GM21360 (cell line): Measurements from ENCODE around the gene PTPRE.

Source experiments
- ATAC-seq: cut with Tn5 transposase; IDR thresholded peaks from one replicate; pipeline ENCODE4 v1.9.1; 2021; ENCODE audit warnings: mild to moderate bottlenecking, moderate library complexity; ENCODE audit not compliant: unreplicated experiment

Gene PTPRE

GRCh38 chr10:128018691-128019090 is 111.8 kb downstream of the PTPRE start:
- no peak for ATAC-seq

GRCh38 chr10:128022261-128023196 is 115.6 kb downstream of the PTPRE start:
- no peak for ATAC-seq

GRCh38 chr10:128024426-128024825 is 117.5 kb downstream of the PTPRE start:
- ATAC-seq = no peak

- ATAC-seq = no peak
Observed at GRCh38 chr10:128025437-128025836, 118.5 kb downstream of the PTPRE start.

- no peak for ATAC-seq
Observed at GRCh38 chr10:128025951-128026350, 119.0 kb downstream of the PTPRE start.

- ATAC-seq = no peak
Observed at GRCh38 chr10:128026615-128027300, 119.9 kb downstream of the PTPRE start.

GRCh38 chr10:128027306-128027705 is 120.4 kb downstream of the PTPRE start:
- no peak for ATAC-seq

- no peak for ATAC-seq
Observed at GRCh38 chr10:128027822-128028507, 121.1 kb downstream of the PTPRE start.

- ATAC-seq = no peak
Observed at GRCh38 chr10:128028508-128029289, 121.8 kb downstream of the PTPRE start.

- ATAC-seq = no peak
Observed at GRCh38 chr10:128029290-128029651, 122.4 kb downstream of the PTPRE start.

- no peak for ATAC-seq
Observed at GRCh38 chr10:128029731-128030369, 122.9 kb downstream of the PTPRE start.

- ATAC-seq = no peak
Observed at GRCh38 chr10:128030498-128031072, 123.7 kb downstream of the PTPRE start.

GRCh38 chr10:128031216-128031615 is 124.3 kb downstream of the PTPRE start:
- ATAC-seq = no peak

- ATAC-seq = no peak
Observed at GRCh38 chr10:128032466-128032865, 125.6 kb downstream of the PTPRE start.

GRCh38 chr10:128035557-128035973 is 128.7 kb downstream of the PTPRE start:
- ATAC-seq = peak; percentile 68

- no peak for ATAC-seq
Observed at GRCh38 chr10:128036011-128036615, 129.2 kb downstream of the PTPRE start.

- no peak for ATAC-seq
Observed at GRCh38 chr10:128036746-128037543, 130.0 kb downstream of the PTPRE start.

- ATAC-seq = no peak
Observed at GRCh38 chr10:128040096-128040495, 133.2 kb downstream of the PTPRE start.

- ATAC-seq = no peak
Observed at GRCh38 chr10:128040681-128041080, 133.8 kb downstream of the PTPRE start.
